ENCODE data around the gene FHDC1.

Gene FHDC1

GRCh38 chr4:152992466-152992865 lies 56.3 kb downstream of the FHDC1 start:
- Histone ChIP-seq H3F3A (ENCODE audit: insufficient read depth, low read length) (no peaks in the 10 kb centered on the region), H3K36me3 (ENCODE audit: insufficient read depth, low read length) (no peaks in the 10 kb centered on the region), H3K9me3 (ENCODE audit: low read length) (no peaks in the 10 kb centered on the region), H3K4me1 (ENCODE audit: insufficient read depth, low read length, severe bottlenecking) (no peaks in the 10 kb centered on the region), H3K4me3 (ENCODE audit: low read depth, low read length, poor library complexity, severe bottlenecking) (no peak overlapping the region), H3K27ac (ENCODE audit: low read depth, low read length, poor library complexity, severe bottlenecking) (no peak overlapping the region), H2AFZ (ENCODE audit: low read length) (no peak overlapping the region), H3K9ac (ENCODE audit: low read length) (no peak overlapping the region), H4K20me1 (ENCODE audit: insufficient read depth, low read length) (no peaks in the 10 kb centered on the region), H3K27me3 (ENCODE audit: insufficient read depth, low read length) (no peaks in the 10 kb centered on the region), H3K4me2 (ENCODE audit: low read length) (no peak overlapping the region), H3K9me2 (ENCODE audit: low read depth, low read length) (no peaks in the 10 kb centered on the region), H3K79me2 (ENCODE audit: insufficient read depth, low read length) (no peaks in the 10 kb centered on the region)
- TF ChIP-seq EZH2 (IDR thresholded peaks at IDR 0.05; ENCODE audit: borderline replicate concordance, low read length) (no peak), CTCF (IDR thresholded peaks at IDR 0.05; ENCODE audit: low read length) (no peak)

GRCh38 chr4:152994038-152994437 lies 57.9 kb downstream of the FHDC1 start:
- Histone ChIP-seq H3F3A (ENCODE audit: insufficient read depth, low read length) (no peaks in the 10 kb centered on the region), H3K9ac (ENCODE audit: low read length) (no peak overlapping the region), H3K4me1 (ENCODE audit: insufficient read depth, low read length, severe bottlenecking) (no peaks in the 10 kb centered on the region), H3K9me3 (ENCODE audit: low read length) (no peaks in the 10 kb centered on the region), H4K20me1 (ENCODE audit: insufficient read depth, low read length) (no peaks in the 10 kb centered on the region), H3K27me3 (ENCODE audit: insufficient read depth, low read length) (no peaks in the 10 kb centered on the region), H3K9me2 (ENCODE audit: low read depth, low read length) (no peaks in the 10 kb centered on the region), H3K79me2 (ENCODE audit: insufficient read depth, low read length) (no peaks in the 10 kb centered on the region), H3K27ac (ENCODE audit: low read depth, low read length, poor library complexity, severe bottlenecking) (no peak overlapping the region), H3K4me2 (ENCODE audit: low read length) (no peak overlapping the region), H3K36me3 (ENCODE audit: insufficient read depth, low read length) (no peaks in the 10 kb centered on the region), H3K4me3 (ENCODE audit: low read depth, low read length, poor library complexity, severe bottlenecking) (no peak overlapping the region), H2AFZ (ENCODE audit: low read length) (no peak overlapping the region)
- TF ChIP-seq CTCF (IDR thresholded peaks at IDR 0.05; ENCODE audit: low read length) = no peak
- no peak for TF ChIP-seq EZH2 (IDR thresholded peaks at IDR 0.05; ENCODE audit: borderline replicate concordance, low read length)

DNA sequence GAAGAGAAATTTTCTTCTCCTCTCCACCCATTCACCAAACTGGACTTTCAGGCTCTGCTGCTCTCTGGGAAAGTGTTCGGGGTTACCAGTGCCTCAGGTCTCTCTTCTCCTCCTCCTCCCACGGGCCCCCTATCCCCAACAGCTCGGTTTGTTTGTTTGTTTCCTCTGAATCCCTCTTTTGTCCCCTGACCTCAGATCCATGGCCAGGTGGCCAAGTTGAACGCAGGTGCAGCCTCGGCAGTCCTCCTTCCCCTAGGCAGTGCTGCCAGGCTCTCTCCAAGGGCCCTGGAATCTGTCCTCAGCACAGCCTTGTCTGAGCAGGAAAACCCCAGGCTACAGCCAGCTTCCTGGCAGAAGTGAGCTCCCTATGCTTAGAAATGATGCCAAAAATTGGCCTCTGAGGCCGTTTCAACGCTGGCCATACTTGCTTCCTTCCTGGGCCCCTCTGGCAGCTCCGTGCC lies 60.0 kb downstream of the FHDC1 start:
- no peak overlapping the region for H3K9ac ChIP-seq (ENCODE audit: low read length)
- no peaks in the 10 kb centered on the region for H3K36me3 ChIP-seq (ENCODE audit: insufficient read depth, low read length)
- no peak overlapping the region for H3K4me2 ChIP-seq (ENCODE audit: low read length)
- no peaks in the 10 kb centered on the region for H3K9me3 ChIP-seq (ENCODE audit: low read length)
- H3K4me3 ChIP-seq (ENCODE audit: low read depth, low read length, poor library complexity, severe bottlenecking) = no peak overlapping the region
- H4K20me1 ChIP-seq (ENCODE audit: insufficient read depth, low read length) = no peaks in the 10 kb centered on the region
- H2AFZ ChIP-seq (ENCODE audit: low read length) = no peak overlapping the region
- H3K27me3 ChIP-seq (ENCODE audit: insufficient read depth, low read length) = no peaks in the 10 kb centered on the region
- no peaks in the 10 kb centered on the region for H3K9me2 ChIP-seq (ENCODE audit: low read depth, low read length)
- no peaks in the 10 kb centered on the region for H3K4me1 ChIP-seq (ENCODE audit: insufficient read depth, low read length, severe bottlenecking)
- no peaks in the 10 kb centered on the region for H3K79me2 ChIP-seq (ENCODE audit: insufficient read depth, low read length)
- H3K27ac ChIP-seq (ENCODE audit: low read depth, low read length, poor library complexity, severe bottlenecking) = no peak overlapping the region
- TF ChIP-seq CTCF (IDR thresholded peaks at IDR 0.05; ENCODE audit: low read length) (no peak), EZH2 (IDR thresholded peaks at IDR 0.05; ENCODE audit: borderline replicate concordance, low read length) (no peak)
- no peaks in the 10 kb centered on the region for H3F3A ChIP-seq (ENCODE audit: insufficient read depth, low read length)

Measured in OCI-LY1 (cell line).